HG03135 (cell line): Measurements from ENCODE around the gene METTL1.

Source experiments
- ATAC-seq: cut with Tn5 transposase; IDR thresholded peaks from one replicate; pipeline ENCODE4 v1.9.1; 2021; ENCODE audit warnings: mild to moderate bottlenecking, moderate library complexity; ENCODE audit not compliant: unreplicated experiment

Gene METTL1

GRCh38 chr12:57769594-57769993 lies 2.3 kb downstream of the METTL1 start:
- ATAC-seq = no peak

- no peak for ATAC-seq
Observed at GRCh38 chr12:57767876-57768275, 4.0 kb downstream of the METTL1 start.

GRCh38 chr12:57767305-57767698 lies 4.6 kb downstream of the METTL1 start:
- ATAC-seq = no peak

- ATAC-seq = no peak
Observed at GRCh38 chr12:57766464-57767304, 5.2 kb downstream of the METTL1 start, which contains the start of gene CYP27B1. Gene CYP27B1, minus strand, starts transcription at chr12:57767078. Its CDS starts 37 bp downstream, at chr12:57767041.

- ATAC-seq = no peak
Observed at GRCh38 chr12:57765698-57766463, 6.0 kb downstream of the METTL1 start.

- ATAC-seq = no peak
Observed at GRCh38 chr12:57765003-57765697, 6.8 kb downstream of the METTL1 start.

GRCh38 chr12:57764662-57765002 lies 7.3 kb downstream of the METTL1 start:
- no peak for ATAC-seq

GRCh38 chr12:57763881-57764661 lies 7.8 kb downstream of the METTL1 start:
- no peak for ATAC-seq

- ATAC-seq = no peak
Observed at GRCh38 chr12:57762463-57762862, 9.4 kb downstream of the METTL1 start.

GRCh38 chr12:57761391-57761998 lies 10.4 kb downstream of the METTL1 start:
- ATAC-seq = no peak

GRCh38 chr12:57760347-57760982 lies 11.4 kb downstream of the METTL1 start:
- no peak for ATAC-seq

GRCh38 chr12:57759360-57759980 lies 12.4 kb downstream of the METTL1 start:
- ATAC-seq = no peak

GRCh38 chr12:57758552-57759359 lies 13.1 kb downstream of the METTL1 start:
- no peak for ATAC-seq

- no peak for ATAC-seq
Observed at GRCh38 chr12:57757771-57758170, 14.1 kb downstream of the METTL1 start.

- no peak for ATAC-seq
Observed at GRCh38 chr12:57756406-57757341, 15.2 kb downstream of the METTL1 start.

GRCh38 chr12:57755454-57756372 lies 16.2 kb downstream of the METTL1 start:
- no peak for ATAC-seq

GRCh38 chr12:57755194-57755453 lies 16.8 kb downstream of the METTL1 start:
- no peak for ATAC-seq
